Endothelial cell of umbilical vein (primary cell): Measurements from ENCODE around the gene PEX5L. TPM values are rescaled to one million over a fixed set of nuclear protein-coding genes. Genes with fewer than 3 reads are reported as not detected.

ENCODE experiments used
- BruUV-seq: library from RNA; stranded (reverse); fragments of 400-500 nt; replicated peaks from 2 replicates; lab custom pipeline; 2021; lab: Mats Ljungman, UMichigan
- CTCF ChIA-PET: fragments of 300-600, 350-600 bp; sonication (Branson Sonifier 250); formaldehyde crosslinking; loops from one replicate; lab custom pipeline; 2021; ENCODE audit warnings: antibody characterized with exemption, inconsistent platforms; lab: Charles Lee
- POLR2A ChIA-PET: fragments of 300-600, 350-600 bp; sonication (Branson Sonifier 250); formaldehyde crosslinking; loops from one replicate; lab custom pipeline; 2021; ENCODE audit warnings: antibody characterized with exemption, inconsistent platforms; lab: Charles Lee
- DNase-seq: peaks from one replicate; pipeline ENCODE4 v3.0.0-alpha.2; 2011; ENCODE audit warnings: low read depth, low spot score
- FAIRE-seq: peaks from 2 replicates; lab custom pipeline; 2011; peaks lifted over from hg19 to GRCh38; lab: Jason Lieb, UNC
- H2AFZ ChIP-seq: 2 replicates; pipeline ENCODE4 v1.6.0; 2012; ENCODE audit warnings: low read depth, low read length, control low read depth, inconsistent platforms
- H3K27ac ChIP-seq: 2 replicates; pipeline ENCODE4 v1.5.1; 2011; ENCODE audit warnings: low read depth, mild to moderate bottlenecking, control low read depth, low read length, moderate library complexity; ENCODE audit not compliant: insufficient read depth
- H3K27me3 ChIP-seq, 2 experiments: 2 replicates each; pipeline versions ENCODE4 v1.6.0 to v1.6.1; 2011; ENCODE audit warnings: low read length in 2 of 2, mixed read lengths in 1 of 2; ENCODE audit not compliant: control insufficient read depth in 2 of 2, insufficient read depth in 2 of 2
- H3K36me3 ChIP-seq, 2 experiments: 2 replicates in 1 of 2; 3 replicates in 1 of 2; pipeline ENCODE4 v1.5.1; 2011; ENCODE audit warnings: low read length in 2 of 2, mild to moderate bottlenecking in 1 of 2, moderate library complexity in 1 of 2; ENCODE audit not compliant: control insufficient read depth in 2 of 2, insufficient read depth in 2 of 2; ENCODE audit errors: extremely low read depth in 1 of 2
- H3K4me1 ChIP-seq: 3 replicates; pipeline ENCODE4 v1.5.1; 2011; ENCODE audit warnings: mild to moderate bottlenecking, low read length; ENCODE audit not compliant: control insufficient read depth, insufficient read depth; ENCODE audit errors: extremely low read depth
- H3K4me2 ChIP-seq: 2 replicates; pipeline ENCODE4 v1.6.1; 2011; ENCODE audit warnings: low read length, control low read depth, mixed read lengths; ENCODE audit not compliant: insufficient read depth
- H3K4me3 ChIP-seq, 3 experiments: fragments of 200-600 bp in 1 of 3; sonication (generic), shearing (Covaris generic) in 1 of 3; replicated peaks in 1 of 3; 2 replicates each; pipeline ENCODE4 v1.5.1; 2011 to 2016; ENCODE audit warnings: control low read depth in 3 of 3, low read length in 3 of 3, mild to moderate bottlenecking in 2 of 3, inconsistent platforms in 1 of 3, low read depth in 1 of 3, moderate library complexity in 1 of 3; ENCODE audit not compliant: insufficient read depth in 1 of 3
- H3K79me2 ChIP-seq: 2 replicates; pipeline ENCODE4 v1.6.0; 2012; ENCODE audit warnings: low read length, inconsistent platforms; ENCODE audit not compliant: control insufficient read depth, insufficient read depth
- H3K9ac ChIP-seq: replicated peaks from 2 replicates; pipeline ENCODE3; 2011; ENCODE audit warnings: low read length, control low read depth; ENCODE audit not compliant: insufficient read depth; ENCODE audit errors: extremely low read depth
- H3K9me1 ChIP-seq: replicated peaks from 3 replicates; pipeline ENCODE4 v1.6.0; 2011; ENCODE audit warnings: mild to moderate bottlenecking, low read length; ENCODE audit not compliant: control insufficient read depth, insufficient read depth; ENCODE audit errors: extremely low read depth
- H3K9me3 ChIP-seq: replicated peaks from 2 replicates; pipeline ENCODE4 v1.5.1; 2012; ENCODE audit warnings: low read length, inconsistent platforms; ENCODE audit not compliant: control insufficient read depth, insufficient read depth
- H4K20me1 ChIP-seq: replicated peaks from 2 replicates; pipeline ENCODE3; 2011; ENCODE audit warnings: mild to moderate bottlenecking, low read length; ENCODE audit not compliant: control insufficient read depth, insufficient read depth; ENCODE audit errors: extremely low read depth
- CTCF ChIP-seq, 2 donors: IDR thresholded peaks; 1 replicate in 1 of 2; 2 replicates in 1 of 2; pipeline ENCODE4 v1.5.1; 2011; ENCODE audit warnings: low read length in 2 of 2, mild to moderate bottlenecking in 2 of 2, moderate library complexity in 2 of 2, control low read depth in 1 of 2, inconsistent platforms in 1 of 2, low read depth in 1 of 2; ENCODE audit not compliant: insufficient read depth in 1 of 2; ENCODE audit errors: extremely low read depth in 1 of 2
- EZH2 ChIP-seq: IDR thresholded peaks from 2 replicates; pipeline ENCODE4 v1.6.1; 2012; ENCODE audit warnings: borderline replicate concordance, low read depth, mild to moderate bottlenecking, moderate library complexity, low read length, inconsistent platforms; ENCODE audit not compliant: severe bottlenecking
- FOS ChIP-seq: IDR thresholded peaks from 2 replicates; pipeline ENCODE4 v1.6.1; 2011; ENCODE audit warnings: mild to moderate bottlenecking, low read length, moderate library complexity, borderline replicate concordance; ENCODE audit not compliant: insufficient read depth
- GATA2 ChIP-seq: IDR thresholded peaks from 2 replicates; pipeline ENCODE4 v1.7.0; 2011; ENCODE audit warnings: low read depth, mild to moderate bottlenecking, moderate library complexity, mixed read lengths, low read length; ENCODE audit not compliant: insufficient read length, insufficient read depth
- JUN ChIP-seq: IDR thresholded peaks from 2 replicates; pipeline ENCODE4 v1.6.1; 2011; ENCODE audit warnings: borderline replicate concordance, low read depth; ENCODE audit not compliant: insufficient read length, insufficient read depth
- MAX ChIP-seq: IDR thresholded peaks from 2 replicates; pipeline ENCODE4 v1.6.1; 2011; ENCODE audit not compliant: insufficient read depth, insufficient read length
- MYC ChIP-seq: IDR thresholded peaks from one replicate; pipeline ENCODE4 v1.6.1; 2011; ENCODE audit warnings: mild to moderate bottlenecking, low read depth, low read length
- POLR2A ChIP-seq: IDR thresholded peaks from 2 replicates; pipeline ENCODE4 v1.6.1; 2012; ENCODE audit warnings: low read depth, mild to moderate bottlenecking, control low read depth, low read length
- POLR2AphosphoS5 ChIP-seq: IDR thresholded peaks from 2 replicates; pipeline ENCODE4 v1.6.1; 2012; ENCODE audit warnings: low read depth, mild to moderate bottlenecking, control low read depth, low read length, moderate library complexity; ENCODE audit not compliant: insufficient read depth
- dilution Hi-C: fragments of 300-500 bp; cut with MboI; formaldehyde crosslinking; loops from one replicate; pipeline ENCODE4 v1.15.0; 2019; ENCODE audit warnings: low sequenced_read_pairs; ENCODE audit not compliant: extremely low pct_ligation_motif_present
- intact Hi-C: fragments of 100-400 bp; cut with micrococcal nuclease; formaldehyde crosslinking; loops from one replicate; pipeline ENCODE4 v1.10.0; 2022
- polyA plus RNA-seq, 4 experiments: library from polyadenylated mRNA; depleted of rRNA in 3 of 4; stranded (reverse) in 3 of 4; unstranded in 1 of 4; fragments of >200 nt; gene quantifications; 2 replicates each; pipeline versions ENCODE4 v1.2.1 to v1.2.3, GENCODE V29; 2011 to 2012; ENCODE audit warnings: missing spikeins in 1 of 4
- total RNA-seq: library from RNA; stranded (reverse); gene quantifications from 2 replicates; pipeline ENCODE4 v1.2.3, GENCODE V29; 2021

Gene PEX5L
- total and polyA plus RNA-seq, 2 donors (not counting 3 experiments of a cell fraction or from before 2014, with no cell fraction given), result not detected

- CTCF ChIA-PET, result interaction anchor here (0.6 to 1.2 kb wide), 2 partner anchors 10 to 210 kb away, joined by 3 read pairs; no protein-coding TSS in a partner anchor
These were observed 154.9 kb downstream of the PEX5L start for GRCh38 chr3:179881791-179882190.

More at GRCh38 chr3:179881791-179882190, 154.9 kb downstream of the PEX5L start:
- TF ChIP-seq MYC (no peak), JUN (no peak), FOS (no peak), GATA2 (no peak), CTCF (IDR thresholded peaks at IDR 0.05; ENCODE audit: extremely low read depth in 1 of 2, insufficient read depth in 1 of 2, low read depth in 1 of 2, low read length in 2 of 2) (no peak), POLR2A (no peak), MAX (no peak), EZH2 (no peak), POLR2AphosphoS5 (no peak)
- Histone ChIP-seq H3K4me1 (no peaks in the 10 kb centered on the region), H3K9me3 (no peaks in the 10 kb centered on the region), H2AFZ (no peak overlapping the region), H3K9me1 (no peaks in the 10 kb centered on the region), H3K36me3 (no peaks in the 10 kb centered on the region), H4K20me1 (no peaks in the 10 kb centered on the region), H3K4me3 (no peak overlapping the region), H3K4me2 (no peak overlapping the region), H3K79me2 (no peaks in the 10 kb centered on the region), H3K27me3 (no peaks in the 10 kb centered on the region), H3K27ac (no peak overlapping the region), H3K9ac (no peak overlapping the region)
- BruUV-seq, result no TSS peak
- dilution Hi-C loops, result no loop called here
- intact Hi-C loops, result loop anchor here (1.0 kb wide), 1 partner anchor 38 kb away; no protein-coding TSS in a partner anchor
- FAIRE-seq (no peak), DNase-seq (peak; percentile 2)
- POLR2A ChIA-PET, result no interaction called here
